A673 (cell line): ENCODE results near the gene DDX11.
"Not testable (repeated sequence)": the region's sequence is repeated elsewhere in the genome, so short reads cannot be mapped to it uniquely, and the experiment has no call there.

Experiments
- EZH2 ChIP-seq: fragments of 200-600 bp; sonication (generic); IDR thresholded peaks from 2 replicates; pipeline ENCODE4 v1.6.1; 2017; ENCODE audit warnings: borderline replicate concordance, low read depth, mild to moderate bottlenecking, mixed read lengths, antibody characterized with exemption, low read length; ENCODE audit not compliant: poor library complexity, severe bottlenecking
- TF ChIP-seq, protein P1 (sequence below): fragments of 300-800, 200-600 bp; sonication (generic); conservative IDR thresholded peaks from 2 replicates; pipeline ENCODE4 v1.5.1; 2017; ENCODE audit warnings: low read depth, mild to moderate bottlenecking, antibody characterized with exemption, low read length, moderate library complexity, mixed read lengths

DNA sequence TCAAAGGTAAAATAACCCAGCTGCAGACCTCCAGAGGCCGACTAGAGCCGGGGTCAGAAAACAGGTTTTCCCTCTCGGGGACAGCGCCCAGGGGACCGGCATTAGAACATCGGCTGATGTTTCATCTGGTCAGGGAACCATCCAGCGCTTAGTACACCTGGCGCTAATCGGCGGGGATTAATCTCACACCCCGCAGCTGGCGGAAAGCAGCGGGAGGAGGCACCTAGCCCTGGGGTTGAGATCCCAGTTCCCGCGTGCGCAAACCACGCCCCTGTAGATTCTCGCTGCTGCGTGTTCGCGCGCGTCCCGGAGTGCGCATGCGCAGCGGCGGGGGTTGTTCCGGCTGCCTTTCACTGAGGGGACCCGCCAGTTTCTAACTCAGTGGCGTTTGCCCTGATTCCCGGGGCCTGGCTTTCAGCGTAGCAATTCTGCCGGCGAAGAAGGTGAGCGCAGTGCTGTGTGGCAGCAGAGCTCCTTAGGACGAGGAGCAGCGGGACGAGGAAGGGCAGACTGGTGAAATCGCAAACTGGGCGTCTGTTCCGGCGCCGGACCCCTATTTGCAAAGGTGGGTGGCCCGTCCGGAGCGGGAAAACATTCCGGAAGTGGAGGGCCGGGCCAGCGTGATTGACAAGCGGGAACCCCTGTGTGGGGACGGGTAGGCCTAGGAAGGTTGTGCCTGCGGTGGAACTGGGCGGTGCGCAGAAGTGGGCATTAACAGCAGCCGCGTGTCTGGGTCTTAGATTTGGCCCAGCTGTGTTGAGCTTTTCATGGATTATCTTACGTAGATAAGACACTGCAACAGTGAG lies at the start of gene DDX11:
- TF ChIP-seq, protein P1, sequence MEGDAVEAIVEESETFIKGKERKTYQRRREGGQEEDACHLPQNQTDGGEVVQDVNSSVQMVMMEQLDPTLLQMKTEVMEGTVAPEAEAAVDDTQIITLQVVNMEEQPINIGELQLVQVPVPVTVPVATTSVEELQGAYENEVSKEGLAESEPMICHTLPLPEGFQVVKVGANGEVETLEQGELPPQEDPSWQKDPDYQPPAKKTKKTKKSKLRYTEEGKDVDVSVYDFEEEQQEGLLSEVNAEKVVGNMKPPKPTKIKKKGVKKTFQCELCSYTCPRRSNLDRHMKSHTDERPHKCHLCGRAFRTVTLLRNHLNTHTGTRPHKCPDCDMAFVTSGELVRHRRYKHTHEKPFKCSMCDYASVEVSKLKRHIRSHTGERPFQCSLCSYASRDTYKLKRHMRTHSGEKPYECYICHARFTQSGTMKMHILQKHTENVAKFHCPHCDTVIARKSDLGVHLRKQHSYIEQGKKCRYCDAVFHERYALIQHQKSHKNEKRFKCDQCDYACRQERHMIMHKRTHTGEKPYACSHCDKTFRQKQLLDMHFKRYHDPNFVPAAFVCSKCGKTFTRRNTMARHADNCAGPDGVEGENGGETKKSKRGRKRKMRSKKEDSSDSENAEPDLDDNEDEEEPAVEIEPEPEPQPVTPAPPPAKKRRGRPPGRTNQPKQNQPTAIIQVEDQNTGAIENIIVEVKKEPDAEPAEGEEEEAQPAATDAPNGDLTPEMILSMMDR, result not testable (repeated sequence)
- TF ChIP-seq EZH2, result not testable (repeated sequence)
